RWPE1 (cell line): Measurements from ENCODE around the gene TIMP1.

Experiments used
- CTCF ChIA-PET: fragments of 350-600 bp; sonication (Branson Sonifier 250); formaldehyde crosslinking; extraction: SDS; loops from one replicate; lab custom pipeline; 2021; lab: Yijun Ruan, JAX
- POLR2A ChIA-PET: fragments of 400-600 bp; formaldehyde crosslinking; extraction: SDS; loops from one replicate; lab custom pipeline; 2020; ENCODE audit warnings: antibody characterized with exemption; ENCODE audit not compliant: low non-redundant PET; lab: Yijun Ruan, JAX
- DNase-seq: peaks from one replicate; pipeline ENCODE4 v3.0.0; 2012; ENCODE audit warnings: low spot score
- H3K27ac ChIP-seq: fragments of 450-650 bp; 2 replicates; pipeline ENCODE4 v1.5.1; 2017
- TF ChIP-seq, protein P1 (sequence below): fragments of 450-650 bp; conservative IDR thresholded peaks from 2 replicates; pipeline ENCODE4 v1.5.1; 2017; ENCODE audit warnings: low read depth, mild to moderate bottlenecking

The TIMP1 gene

DNA sequence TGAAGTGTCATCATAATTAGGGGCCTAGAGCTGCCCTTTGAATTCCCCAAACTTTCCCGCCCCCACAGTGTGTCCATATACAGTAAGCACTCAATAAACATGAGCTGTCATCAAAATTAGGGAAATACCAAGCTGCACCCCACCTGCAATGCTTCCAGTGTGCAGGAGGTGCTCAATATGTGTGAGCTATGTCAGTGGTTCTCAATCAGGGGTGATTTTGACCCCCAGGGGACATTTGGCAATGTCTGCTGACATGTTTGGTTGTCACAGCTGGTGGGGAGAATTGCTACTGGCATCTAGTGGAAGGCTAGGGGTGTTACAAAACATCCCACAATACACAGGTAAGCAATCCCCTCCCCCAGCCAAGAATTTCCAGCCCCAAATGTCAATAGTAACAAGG is 46.7 kb downstream of the TIMP1 start:
- TF ChIP-seq, protein P1, sequence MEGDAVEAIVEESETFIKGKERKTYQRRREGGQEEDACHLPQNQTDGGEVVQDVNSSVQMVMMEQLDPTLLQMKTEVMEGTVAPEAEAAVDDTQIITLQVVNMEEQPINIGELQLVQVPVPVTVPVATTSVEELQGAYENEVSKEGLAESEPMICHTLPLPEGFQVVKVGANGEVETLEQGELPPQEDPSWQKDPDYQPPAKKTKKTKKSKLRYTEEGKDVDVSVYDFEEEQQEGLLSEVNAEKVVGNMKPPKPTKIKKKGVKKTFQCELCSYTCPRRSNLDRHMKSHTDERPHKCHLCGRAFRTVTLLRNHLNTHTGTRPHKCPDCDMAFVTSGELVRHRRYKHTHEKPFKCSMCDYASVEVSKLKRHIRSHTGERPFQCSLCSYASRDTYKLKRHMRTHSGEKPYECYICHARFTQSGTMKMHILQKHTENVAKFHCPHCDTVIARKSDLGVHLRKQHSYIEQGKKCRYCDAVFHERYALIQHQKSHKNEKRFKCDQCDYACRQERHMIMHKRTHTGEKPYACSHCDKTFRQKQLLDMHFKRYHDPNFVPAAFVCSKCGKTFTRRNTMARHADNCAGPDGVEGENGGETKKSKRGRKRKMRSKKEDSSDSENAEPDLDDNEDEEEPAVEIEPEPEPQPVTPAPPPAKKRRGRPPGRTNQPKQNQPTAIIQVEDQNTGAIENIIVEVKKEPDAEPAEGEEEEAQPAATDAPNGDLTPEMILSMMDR = no peak
- DNase-seq = no peak
- no peak overlapping the region for H3K27ac ChIP-seq
- CTCF ChIA-PET = interaction anchor here (0.5 to 0.6 kb wide), 4 partner anchors 14 to 404 kb away, joined by 3 to 4 read pairs (median 3); no protein-coding TSS in a partner anchor
- POLR2A ChIA-PET = no interaction called here

DNA sequence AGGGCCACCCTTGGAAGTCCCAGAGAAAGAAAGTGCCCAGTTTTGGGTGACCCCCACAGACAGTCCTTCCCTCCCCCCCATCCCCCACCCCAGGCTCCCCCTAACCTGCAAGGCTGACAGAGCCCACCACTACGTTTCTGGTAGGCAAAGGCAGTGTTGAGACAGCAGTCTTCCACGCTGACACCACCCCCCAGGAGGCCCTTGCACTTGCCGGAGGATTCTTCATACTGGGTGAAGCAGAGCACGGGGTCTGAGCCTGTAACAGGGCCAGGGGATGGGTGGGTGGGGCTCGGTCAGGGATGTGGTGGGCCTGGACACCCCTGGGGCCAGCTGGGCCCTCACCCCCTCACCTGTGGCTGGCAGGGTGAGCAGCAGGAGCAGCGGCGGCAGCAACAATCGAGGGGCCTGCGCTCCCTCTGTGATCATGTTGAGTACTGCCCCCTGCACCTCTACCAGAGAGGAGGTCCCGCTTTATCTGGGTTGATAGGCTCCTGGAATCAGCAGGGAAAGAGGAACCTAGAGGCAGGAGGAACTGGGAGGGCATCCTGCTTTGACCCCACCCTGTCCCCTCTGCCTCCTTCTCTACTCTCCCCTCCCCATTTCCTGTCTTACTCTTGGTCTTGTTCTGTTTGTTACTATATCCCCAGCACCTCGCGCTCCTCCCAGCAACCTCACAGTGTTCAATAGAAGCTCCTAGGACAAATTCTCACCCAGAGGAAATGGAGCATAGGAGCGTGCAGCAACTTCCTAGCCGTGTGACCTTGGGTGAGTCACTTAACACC is 47.4 kb downstream of the TIMP1 start, which contains the start of gene CFP:
CFP (minus strand) TSS at position 512 of the 782 bp plus-strand sequence; CDS start at position 426, 86 bp downstream.
- H3K27ac ChIP-seq = no peak within 1 kb of the TSS
- no peak for DNase-seq
- ChIA-PET POLR2A (no interaction called here), CTCF (no interaction called here)
- TF ChIP-seq, protein P1 = no peak

DNA sequence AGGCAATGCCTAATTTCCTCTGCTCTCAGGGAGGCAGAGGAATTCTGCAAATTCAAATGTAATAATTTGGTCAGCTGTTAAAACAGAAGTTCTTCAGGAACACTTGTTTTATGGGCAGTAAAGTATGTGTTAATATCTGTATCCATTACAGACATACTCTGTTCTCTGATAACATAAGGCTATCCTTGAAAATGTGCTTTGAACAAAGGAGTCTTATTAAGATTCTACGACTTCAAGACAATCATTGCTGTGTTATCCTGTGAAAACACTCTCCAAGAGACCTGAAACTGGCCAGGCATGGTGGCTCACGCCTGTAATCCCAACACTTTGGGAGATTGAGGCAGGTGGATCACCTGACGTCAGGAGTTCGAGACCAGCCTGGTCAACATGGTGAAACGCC is 49.4 kb downstream of the TIMP1 start:
- POLR2A ChIA-PET = no interaction called here
- H3K27ac ChIP-seq = no peak overlapping the region
- no peak for DNase-seq
- TF ChIP-seq, protein P1 = no peak
- CTCF ChIA-PET = no interaction called here

DNA sequence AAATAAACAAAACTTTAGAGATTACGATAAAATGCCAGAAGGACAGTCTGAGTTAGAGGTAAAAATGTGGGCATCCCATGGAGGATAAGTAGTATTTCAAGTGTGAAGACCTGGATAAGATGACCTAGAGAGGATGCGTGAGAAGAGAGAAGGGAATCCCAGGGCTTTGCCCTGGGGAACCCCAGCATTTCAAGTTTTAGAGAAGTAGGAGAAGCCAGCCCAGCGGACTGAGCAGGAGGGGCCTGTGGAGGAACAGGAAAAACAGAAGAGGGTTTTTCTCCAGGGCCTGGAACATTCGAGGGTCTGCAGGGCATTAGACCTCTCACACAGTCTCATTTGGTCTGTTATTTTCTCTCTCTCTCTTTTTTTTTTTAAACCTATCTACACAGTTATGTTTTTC is 50.4 kb downstream of the TIMP1 start:
- POLR2A ChIA-PET = no interaction called here
- TF ChIP-seq, protein P1 = no peak
- DNase-seq = no peak
- no peak overlapping the region for H3K27ac ChIP-seq
- CTCF ChIA-PET = no interaction called here

DNA sequence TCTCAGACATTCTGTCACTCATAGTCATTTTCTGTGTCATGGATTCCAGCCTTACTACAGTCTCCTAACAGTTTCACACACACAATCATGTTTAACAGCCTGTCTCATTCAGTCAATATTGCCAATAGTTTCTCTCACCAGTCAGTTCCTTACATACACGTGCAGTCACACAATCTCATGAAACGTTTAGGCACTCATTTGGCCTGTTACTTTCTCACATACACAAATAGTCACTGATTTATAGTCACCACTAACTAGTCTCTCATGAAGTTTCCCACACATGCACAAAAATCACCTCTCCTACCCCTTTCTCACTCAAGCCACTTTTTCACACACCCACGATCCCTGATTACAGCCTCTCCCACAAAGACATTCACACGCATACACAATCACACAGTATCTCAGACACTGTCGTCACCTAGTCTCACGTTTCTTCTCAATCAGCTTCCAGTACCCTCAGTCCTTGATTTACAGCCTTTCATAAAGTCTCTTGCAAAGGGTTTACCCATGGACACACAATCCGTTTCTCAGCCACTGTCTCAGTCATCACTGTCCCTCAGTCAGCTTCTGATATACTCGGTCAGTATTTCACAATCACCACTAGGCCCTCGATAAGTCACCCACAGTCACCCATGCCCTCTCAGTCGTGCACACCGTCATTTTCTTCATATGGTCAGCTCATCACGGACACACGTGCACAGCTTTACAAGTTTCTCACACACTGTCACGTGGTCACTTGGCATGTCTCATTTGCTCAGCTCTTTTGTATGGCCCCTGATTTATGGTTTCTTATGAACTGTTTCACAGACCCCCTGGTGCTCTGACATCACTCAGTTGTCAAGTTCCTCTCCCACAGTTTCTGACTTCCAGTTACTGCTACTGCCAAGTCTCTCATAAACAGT is 51.7 kb downstream of the TIMP1 start:
- no peak for DNase-seq
- ChIA-PET POLR2A (no interaction called here), CTCF (no interaction called here)
- no peak overlapping the region for H3K27ac ChIP-seq
- TF ChIP-seq, protein P1 = no peak

DNA sequence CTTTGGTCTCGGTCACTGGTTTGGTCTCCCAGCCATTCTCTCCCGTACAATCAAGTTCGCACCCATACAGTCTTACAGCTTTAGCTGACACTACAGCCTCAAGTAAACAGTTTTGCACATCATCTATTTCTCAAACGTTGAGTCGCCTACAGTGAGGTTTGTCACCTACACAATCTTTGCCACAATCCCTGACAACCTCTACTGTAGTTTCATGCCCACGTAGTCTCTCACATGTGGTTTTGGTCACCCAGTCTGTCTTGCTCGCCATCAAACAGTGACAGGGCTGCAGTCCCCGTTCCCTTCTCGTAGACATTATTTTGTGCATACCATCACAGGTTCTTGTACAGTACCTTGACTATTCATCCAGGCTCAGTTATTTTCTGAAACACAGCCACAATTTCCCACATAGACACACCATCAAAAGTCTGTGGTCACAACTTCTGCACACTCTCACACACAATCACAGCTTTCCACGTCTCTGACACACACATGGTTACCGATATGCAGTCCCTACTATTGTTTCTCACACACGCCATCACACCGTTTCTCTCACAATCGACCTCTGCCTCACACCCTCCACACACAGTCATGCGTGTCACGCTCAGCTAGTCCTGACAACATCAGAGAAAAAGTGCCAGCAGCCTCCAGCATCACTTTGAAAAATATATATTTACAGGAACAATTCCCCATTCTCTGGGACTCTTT is 52.8 kb downstream of the TIMP1 start:
- no peak overlapping the region for H3K27ac ChIP-seq
- TF ChIP-seq, protein P1 = no peak
- ChIA-PET POLR2A (no interaction called here), CTCF (interaction anchor here (0.6 kb wide), 1 partner anchor 261 kb away, joined by 6 read pairs; no protein-coding TSS in a partner anchor)
- no peak for DNase-seq
